ENCODE measurements around the gene C16orf89.

The C16orf89 gene

DNA sequence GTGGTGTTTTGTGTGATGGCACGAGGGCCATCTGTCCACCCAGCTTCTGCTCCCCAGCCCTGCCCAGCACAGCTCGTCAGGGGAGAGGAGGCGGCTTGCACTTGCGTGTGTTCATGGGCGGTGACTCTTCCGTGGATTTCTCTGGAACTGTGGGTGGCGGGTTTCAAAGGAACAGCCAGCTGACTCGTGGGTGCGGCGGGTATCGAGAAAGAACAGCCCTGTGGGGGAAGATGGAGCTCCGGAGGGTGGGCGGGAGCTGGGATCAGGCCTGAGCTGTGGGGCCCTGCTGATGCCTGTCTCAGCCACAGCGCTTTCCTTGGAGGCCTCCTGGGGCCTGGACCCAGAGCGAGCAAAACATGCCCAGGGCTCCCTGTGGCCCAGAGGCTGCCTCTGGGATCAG lies 45.2 kb downstream of the C16orf89 start:
- TF ChIP-seq, protein P1, sequence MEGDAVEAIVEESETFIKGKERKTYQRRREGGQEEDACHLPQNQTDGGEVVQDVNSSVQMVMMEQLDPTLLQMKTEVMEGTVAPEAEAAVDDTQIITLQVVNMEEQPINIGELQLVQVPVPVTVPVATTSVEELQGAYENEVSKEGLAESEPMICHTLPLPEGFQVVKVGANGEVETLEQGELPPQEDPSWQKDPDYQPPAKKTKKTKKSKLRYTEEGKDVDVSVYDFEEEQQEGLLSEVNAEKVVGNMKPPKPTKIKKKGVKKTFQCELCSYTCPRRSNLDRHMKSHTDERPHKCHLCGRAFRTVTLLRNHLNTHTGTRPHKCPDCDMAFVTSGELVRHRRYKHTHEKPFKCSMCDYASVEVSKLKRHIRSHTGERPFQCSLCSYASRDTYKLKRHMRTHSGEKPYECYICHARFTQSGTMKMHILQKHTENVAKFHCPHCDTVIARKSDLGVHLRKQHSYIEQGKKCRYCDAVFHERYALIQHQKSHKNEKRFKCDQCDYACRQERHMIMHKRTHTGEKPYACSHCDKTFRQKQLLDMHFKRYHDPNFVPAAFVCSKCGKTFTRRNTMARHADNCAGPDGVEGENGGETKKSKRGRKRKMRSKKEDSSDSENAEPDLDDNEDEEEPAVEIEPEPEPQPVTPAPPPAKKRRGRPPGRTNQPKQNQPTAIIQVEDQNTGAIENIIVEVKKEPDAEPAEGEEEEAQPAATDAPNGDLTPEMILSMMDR (IDR thresholded peaks at IDR 0.05; ENCODE audit: borderline replicate concordance, insufficient read depth, low read depth, low read length) = no peak
- no peak overlapping the region for H3K4me3 ChIP-seq (ENCODE audit: low read depth, low read length)

DNA sequence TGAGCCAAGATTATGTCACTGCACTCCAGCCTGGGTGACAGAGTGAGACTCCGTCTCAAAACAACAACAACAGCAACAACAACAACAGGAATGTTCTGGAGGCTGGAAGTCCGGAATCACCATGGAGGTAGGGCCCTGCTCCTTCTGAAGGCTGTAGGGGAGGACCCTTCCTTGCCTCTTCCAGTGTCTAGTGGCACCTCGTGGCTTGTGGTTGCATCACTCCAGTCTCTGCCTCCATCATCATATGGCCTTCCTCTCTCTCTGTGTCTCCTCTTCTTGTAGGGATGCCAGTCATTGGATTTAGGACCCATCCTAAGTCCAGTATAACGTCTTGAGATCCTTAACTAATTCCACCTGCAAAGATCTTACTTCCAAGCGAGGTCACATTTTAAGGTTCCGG lies 46.0 kb downstream of the C16orf89 start:
- TF ChIP-seq, protein P1 (IDR thresholded peaks at IDR 0.05; ENCODE audit: borderline replicate concordance, insufficient read depth, low read depth, low read length) = no peak
- H3K4me3 ChIP-seq (ENCODE audit: low read depth, low read length) = no peak overlapping the region

DNA sequence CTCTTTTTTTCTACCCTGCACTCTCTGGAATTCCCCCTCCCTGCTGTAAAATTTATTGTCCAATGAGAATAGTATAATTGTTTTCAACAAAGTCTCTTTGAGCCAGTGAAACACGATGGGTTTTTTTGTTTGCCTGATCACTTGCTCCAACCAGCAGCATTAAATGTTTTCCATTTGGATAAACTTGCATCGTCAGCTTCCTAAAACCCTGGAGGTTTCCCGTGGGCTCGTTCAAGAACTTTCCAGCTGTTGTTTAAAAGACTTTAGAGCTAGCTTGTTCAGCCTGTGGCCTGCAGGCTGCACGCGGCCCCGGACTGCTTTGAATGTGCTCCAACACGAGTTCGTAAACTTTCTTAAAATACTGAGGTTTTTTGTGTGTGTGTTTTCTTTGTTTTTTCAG lies 47.0 kb downstream of the C16orf89 start:
- TF ChIP-seq, protein P1 (IDR thresholded peaks at IDR 0.05; ENCODE audit: borderline replicate concordance, insufficient read depth, low read depth, low read length) = no peak

DNA sequence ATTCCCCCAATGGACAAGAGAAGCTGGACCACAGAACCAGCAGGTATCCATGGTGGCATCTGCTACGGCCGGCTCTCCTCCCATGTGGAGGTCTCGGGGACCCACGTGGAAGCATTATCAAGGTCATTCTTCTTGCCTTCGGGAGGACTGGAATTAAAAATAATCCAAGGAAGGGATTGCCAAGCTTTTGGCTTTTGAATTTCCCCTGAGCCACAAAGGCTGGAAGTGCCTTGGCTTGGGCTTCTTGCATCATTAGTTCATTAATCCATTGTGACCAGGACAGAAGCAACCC lies 48.1 kb downstream of the C16orf89 start:
- TF ChIP-seq, protein P1 (IDR thresholded peaks at IDR 0.05; ENCODE audit: borderline replicate concordance, insufficient read depth, low read depth, low read length) = no peak
- no peak overlapping the region for H3K4me3 ChIP-seq (ENCODE audit: low read depth, low read length)

More for the DNA sequence above, 47.0 kb downstream of the C16orf89 start:
- H3K4me3 ChIP-seq (ENCODE audit: low read depth, low read length) = no peak overlapping the region

DNA sequence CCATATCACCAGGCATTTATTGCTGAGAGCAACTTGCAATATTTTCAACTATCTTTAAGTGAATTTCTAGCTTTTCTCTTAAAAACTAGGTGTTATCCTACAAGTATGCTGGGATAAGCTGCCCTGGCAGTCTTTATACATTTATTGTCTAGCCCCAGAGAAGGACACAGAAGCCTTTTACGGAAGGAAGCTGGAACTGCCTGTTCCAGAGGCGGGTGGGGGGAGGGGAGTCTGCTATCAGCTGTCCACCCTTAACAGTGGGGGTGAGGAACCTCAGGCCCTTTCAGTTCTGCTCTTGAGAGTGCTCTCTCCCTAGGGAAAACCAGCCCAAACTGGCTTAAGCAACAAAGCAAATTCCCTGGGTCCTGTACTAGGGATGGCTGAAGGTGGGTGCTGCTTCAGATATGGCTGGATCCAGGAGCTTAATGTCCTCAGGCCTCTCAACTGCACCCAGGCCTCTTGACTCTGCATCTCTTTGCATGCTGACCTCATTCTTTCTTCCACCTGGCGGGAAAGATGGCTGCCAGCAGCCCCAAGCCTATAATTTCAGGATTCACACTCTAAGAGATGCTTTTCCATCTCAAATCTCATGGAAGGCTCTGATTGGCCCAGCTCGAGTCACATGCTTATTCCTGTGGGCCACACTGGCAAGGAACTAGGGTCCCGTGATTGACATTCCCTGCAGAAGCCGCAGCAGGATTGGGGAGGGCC lies 48.6 kb downstream of the C16orf89 start:
- H3K4me3 ChIP-seq (ENCODE audit: low read depth, low read length) = no peak overlapping the region
- TF ChIP-seq, protein P1 (IDR thresholded peaks at IDR 0.05; ENCODE audit: borderline replicate concordance, insufficient read depth, low read depth, low read length) = no peak

DNA sequence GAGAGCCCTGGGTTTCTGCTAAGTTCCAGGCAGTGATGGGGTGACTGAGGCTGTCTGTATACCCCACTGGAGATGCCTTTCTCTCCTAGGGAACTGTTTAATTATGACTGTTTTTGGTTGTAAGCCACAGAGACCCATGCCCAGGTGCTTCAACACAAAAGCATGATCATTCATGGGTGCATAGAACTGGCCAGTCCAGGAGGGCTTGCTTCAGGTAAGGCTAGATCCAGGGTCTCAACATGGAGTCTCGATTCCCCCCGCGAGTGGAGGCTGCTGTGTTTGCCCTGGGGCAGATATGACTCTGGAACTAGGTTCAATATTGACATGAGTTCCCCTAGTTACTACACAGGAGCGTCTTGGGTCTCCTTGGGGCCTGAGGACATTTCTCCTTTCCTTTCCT lies 49.9 kb downstream of the C16orf89 start:
- TF ChIP-seq, protein P1 (IDR thresholded peaks at IDR 0.05; ENCODE audit: borderline replicate concordance, insufficient read depth, low read depth, low read length) = no peak

DNA sequence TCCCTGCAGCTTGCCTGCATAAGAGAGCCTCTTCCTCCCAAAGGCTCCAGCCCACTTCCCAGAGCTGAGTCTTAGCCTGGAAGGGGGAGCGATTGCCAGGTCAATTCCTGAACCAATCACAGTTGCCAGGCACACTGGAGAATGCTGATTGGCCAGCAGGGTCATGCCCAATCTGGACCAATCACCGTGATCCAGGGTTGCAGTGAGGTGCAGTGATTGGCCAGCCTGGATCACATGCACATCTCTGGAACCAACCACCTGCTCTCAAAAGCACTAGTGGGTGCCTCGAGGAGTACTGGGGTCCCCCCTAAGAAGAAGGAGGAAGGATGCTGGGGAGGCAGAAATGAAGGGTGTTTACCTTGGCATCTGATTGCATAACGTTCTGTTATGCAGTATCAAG lies 50.4 kb downstream of the C16orf89 start:
- TF ChIP-seq, protein P1 (IDR thresholded peaks at IDR 0.05; ENCODE audit: borderline replicate concordance, insufficient read depth, low read depth, low read length) = no peak
- H3K4me3 ChIP-seq (ENCODE audit: low read depth, low read length) = no peak overlapping the region

More for the DNA sequence above, 49.9 kb downstream of the C16orf89 start:
- H3K4me3 ChIP-seq (ENCODE audit: low read depth, low read length) = no peak overlapping the region

All from GM12875 (cell line).